Measurements from ENCODE around the gene MAL.
"Not testable (repeated sequence)": the region's sequence is repeated elsewhere in the genome, so short reads cannot be mapped to it uniquely, and the experiment has no call there.

MAL gene

GRCh38 chr2:95098273-95098672, 72.8 kb downstream of the MAL start:
- DNase-seq (ENCODE audit: low spot score), result not testable (repeated sequence)

GRCh38 chr2:95099910-95100309, 74.4 kb downstream of the MAL start:
- no peak for DNase-seq (ENCODE audit: low spot score)
